ENCODE results near the gene CLCN1. TPM values are rescaled to one million over a fixed set of nuclear protein-coding genes. Genes with fewer than 3 reads are reported as not detected.

CLCN1 gene
- total and polyA plus RNA-seq, 2 of the 8 experiments (the other 6 are each of a cell fraction or from before 2014, with no cell fraction given): 0.36 to 0.41 TPM

DNA sequence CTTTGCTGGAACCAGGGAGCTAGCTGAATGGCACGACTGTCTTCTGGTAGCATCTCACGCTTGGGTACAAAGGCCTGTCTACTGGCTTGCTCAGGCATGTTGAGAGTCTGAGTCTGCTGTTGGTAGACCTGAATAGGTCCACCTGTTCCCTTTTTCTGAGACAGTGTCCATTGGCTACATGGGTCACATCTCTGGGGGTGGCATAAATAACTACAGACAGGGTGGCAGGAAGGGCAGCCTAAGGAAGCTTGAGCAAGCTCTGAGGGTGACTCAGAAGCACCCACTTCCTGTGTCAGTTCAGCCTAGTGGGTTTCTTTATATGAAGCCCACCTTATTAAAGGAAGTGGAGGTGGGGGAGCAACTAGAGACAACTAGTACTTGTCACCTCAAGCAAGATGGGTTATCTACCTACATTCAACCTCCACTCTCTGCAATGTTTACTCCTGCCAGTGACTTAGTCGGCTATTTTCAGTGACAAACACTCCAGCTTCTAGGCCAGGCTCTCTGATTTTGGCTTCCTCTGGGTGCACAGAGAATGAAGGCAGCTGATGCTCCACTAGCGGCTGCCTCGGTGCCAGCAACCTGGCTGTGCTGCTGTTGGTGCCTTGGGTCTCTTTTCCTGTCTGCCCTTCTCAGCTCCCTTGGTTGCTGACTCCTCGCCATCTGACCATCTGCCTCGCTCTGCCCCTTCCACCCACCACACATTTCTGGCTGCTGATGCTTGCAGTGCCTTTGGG, 59.6 kb downstream of the CLCN1 start:
- H3K56ac ChIP-seq (replicated peaks; ENCODE audit: insufficient read length, low read depth, low read length): no peak overlapping the region
- DNase-seq (ENCODE audit: low read depth in 1 of 2, low spot score in 2 of 2) (no peak), FAIRE-seq (no peak)
- POLR2A ChIA-PET (ENCODE audit: partially characterized antibody): interaction anchor here (1.3 to 19.0 kb wide), 4 partner anchors 3 to 24 kb away, joined by 3 to 518 read pairs (median 233); partner anchors contain the start of genes EPHA1, FAM131B and ZYX
- H3K27ac ChIP-seq (ENCODE audit: low read depth, low read length): no peak overlapping the region
- H3K36me3 ChIP-seq (ENCODE audit: control insufficient read depth in 2 of 4, insufficient read depth in 4 of 4, low read length in 3 of 4): no peaks in the 10 kb centered on the region
- peaks cover 0 to 12% (median 5%) of the 10 kb centered on the region in 4 experiments for H3K4me1 ChIP-seq (replicated peaks in 1 of 4; ENCODE audit: control insufficient read depth in 3 of 4, insufficient read depth in 4 of 4, low read length in 3 of 4)
- H3K9me3 ChIP-seq (ENCODE audit: insufficient read depth in 2 of 2, low read depth in 1 of 2, low read length in 1 of 2): no peaks in the 10 kb centered on the region
- H3K79me1 ChIP-seq (ENCODE audit: low read depth, low read length): no peaks in the 10 kb centered on the region
- H4K8ac ChIP-seq (ENCODE audit: extremely low read depth, insufficient read depth, low read length): no peak overlapping the region
- H4K91ac ChIP-seq (replicated peaks; ENCODE audit: insufficient read length, low read length): peak overlapping the region; percentile 79
- 86% methylated on average over 7 of the region's 7 CpGs; no CpG with 5 or more reads in 1 of the 2 experiments for WGBS, 2 experiments (ENCODE audit: extremely low coverage in 1 of 2, insufficient coverage in 1 of 2, insufficient read length in 1 of 2, insufficient replicate concordance in 2 of 2, low coverage in 1 of 2, low lambda C conversion rate in 2 of 2, missing lambda C conversion rate in 1 of 2)
- H3K23ac ChIP-seq (ENCODE audit: insufficient read length): no peak overlapping the region
- H3K79me2 ChIP-seq (ENCODE audit: control insufficient read depth in 1 of 2, insufficient read depth in 2 of 2, low read length in 2 of 2): peaks cover 0 to 6% of the 10 kb centered on the region in 2 experiments; a peak in 1 of 4 replicates
- no peak overlapping the region for H3K4ac ChIP-seq (replicated peaks; ENCODE audit: insufficient read length, low read depth, low read length)
- no peak overlapping the region for H3K4me2 ChIP-seq (ENCODE audit: insufficient read depth in 1 of 2, low read depth in 2 of 2, low read length in 2 of 2)
- H2BK15ac ChIP-seq (ENCODE audit: low read length): 0 out of 2 replicates have a peak overlapping the region, but pooled peaks have one; percentile 61
- no peaks in the 10 kb centered on the region for H4K20me1 ChIP-seq (replicated peaks in 1 of 2; ENCODE audit: control insufficient read depth in 1 of 2, insufficient read depth in 2 of 2, low read length in 2 of 2)
- no peak overlapping the region for H2AFZ ChIP-seq (ENCODE audit: low read length)
- H3K14ac ChIP-seq (ENCODE audit: insufficient read length): no peak overlapping the region
- H2BK12ac ChIP-seq (ENCODE audit: low read depth, low read length): peak overlapping the region; percentile 80
- H3K18ac ChIP-seq (ENCODE audit: extremely low read depth, low read length): no peak overlapping the region
- H2BK20ac ChIP-seq (ENCODE audit: low read length): no peak overlapping the region
- H3K4me3 ChIP-seq (ENCODE audit: extremely low read depth in 1 of 4, insufficient read depth in 2 of 4, low read depth in 3 of 4, low read length in 4 of 4): no peak overlapping the region
- H3K9ac ChIP-seq (replicated peaks in 1 of 4; ENCODE audit: extremely low read depth in 1 of 4, low read depth in 3 of 4, low read length in 3 of 4): no peak overlapping the region; a peak in 1 of 7 replicates
- no peak overlapping the region for H4K5ac ChIP-seq (ENCODE audit: insufficient read length, low read depth, low read length)
- H3K23me2 ChIP-seq (ENCODE audit: low read depth, low read length): no peaks in the 10 kb centered on the region
- H2BK120ac ChIP-seq (replicated peaks; ENCODE audit: low read depth, low read length): no peak overlapping the region
- H3K27me3 ChIP-seq (replicated peaks in 1 of 4; ENCODE audit: control insufficient read depth in 3 of 4, extremely low read depth in 1 of 4, insufficient read depth in 3 of 4, low read length in 3 of 4): no peaks in the 10 kb centered on the region
- CTCF ChIA-PET (ENCODE audit: partially characterized antibody): interaction anchor here (0.8 to 17.5 kb wide), 15 partner anchors 8 to 135 kb away, joined by 3 to 359 read pairs (median 5); partner anchors contain the start of gene EPHA1
- H2BK5ac ChIP-seq (ENCODE audit: low read depth, low read length): peak overlapping the region; percentile 86; the same call in 1 of the 2 replicates
- H2AK5ac ChIP-seq (ENCODE audit: low read depth, low read length): no peak overlapping the region
- TF ChIP-seq CHD2 (IDR thresholded peaks at IDR 0.05; ENCODE audit: low read length): no peak
- TF ChIP-seq TEAD4 (IDR thresholded peaks at IDR 0.05; ENCODE audit: low read depth, low read length): no peak
- no peak for TF ChIP-seq POLR2A (IDR thresholded peaks at IDR 0.05; ENCODE audit: control extremely low read depth in 1 of 2, low read depth in 2 of 2, low read length in 2 of 2)
- TF ChIP-seq ZNF274 (IDR thresholded peaks at IDR 0.05; ENCODE audit: borderline replicate concordance, extremely low read depth, low read length): no peak
- TF ChIP-seq CTCF (IDR thresholded peaks at IDR 0.05; ENCODE audit: control extremely low read depth in 1 of 3, insufficient read depth in 1 of 3, low read depth in 1 of 3, low read length in 3 of 3): no peak
- no peak for TF ChIP-seq TAF7 (optimal IDR thresholded peaks at IDR 0.05; ENCODE audit: borderline replicate concordance, low read depth, low read length)
- TF ChIP-seq RAD21 (IDR thresholded peaks at IDR 0.05 in 1 of 2, conservative IDR thresholded peaks at IDR 0.05 in 1 of 2; ENCODE audit: low read depth in 2 of 2, low read length in 2 of 2): no peak
- TF ChIP-seq, protein P1, sequence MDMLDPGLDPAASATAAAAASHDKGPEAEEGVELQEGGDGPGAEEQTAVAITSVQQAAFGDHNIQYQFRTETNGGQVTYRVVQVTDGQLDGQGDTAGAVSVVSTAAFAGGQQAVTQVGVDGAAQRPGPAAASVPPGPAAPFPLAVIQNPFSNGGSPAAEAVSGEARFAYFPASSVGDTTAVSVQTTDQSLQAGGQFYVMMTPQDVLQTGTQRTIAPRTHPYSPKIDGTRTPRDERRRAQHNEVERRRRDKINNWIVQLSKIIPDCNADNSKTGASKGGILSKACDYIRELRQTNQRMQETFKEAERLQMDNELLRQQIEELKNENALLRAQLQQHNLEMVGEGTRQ (IDR thresholded peaks at IDR 0.05; ENCODE audit: low read length): no peak
